Panc1 (cell line): Measurements from ENCODE around the gene FILIP1. TPM values are rescaled to one million over a fixed set of nuclear protein-coding genes. Genes with fewer than 3 reads are reported as not detected.

Source experiments
- ATAC-seq: fragments of 200-7000 bp; cut with Tn5 transposase; 2 replicates; pipeline ENCODE4 v1.9.1; 2020; ENCODE audit warnings: mild to moderate bottlenecking, moderate library complexity
- BruUV-seq: library from RNA; stranded (reverse); fragments of 400-500 nt; replicated peaks from 2 replicates; lab custom pipeline; 2021; lab: Mats Ljungman, UMichigan
- CTCF ChIA-PET: fragments of 300-600 bp; sonication (Branson Sonifier 250); formaldehyde crosslinking; loops from one replicate; lab custom pipeline; 2022; ENCODE audit warnings: antibody characterized with exemption; lab: Charles Lee
- POLR2A ChIA-PET: fragments of 300-600 bp; sonication (Branson Sonifier 250); formaldehyde crosslinking; loops from one replicate; lab custom pipeline; 2022; ENCODE audit warnings: antibody characterized with exemption; lab: Charles Lee
- DNase-seq: peaks from one replicate; pipeline ENCODE4 v3.0.0-alpha.2; 2010; ENCODE audit warnings: low read depth, low spot score
- H3K27ac ChIP-seq: 2 replicates; pipeline ENCODE4 v1.5.1; 2011; ENCODE audit warnings: mild to moderate bottlenecking, low read length, inconsistent platforms
- H3K27me3 ChIP-seq: fragments of 200-500 bp; sonication (Bioruptor generic); 2 replicates; pipeline ENCODE4 v1.6.0; 2014; ENCODE audit warnings: low read length, inconsistent platforms; ENCODE audit not compliant: control insufficient read depth, insufficient read depth
- H3K36me3 ChIP-seq: fragments of 200-500 bp; sonication (Bioruptor generic); 2 replicates; pipeline ENCODE4 v1.5.1; 2014; ENCODE audit warnings: inconsistent platforms, mild to moderate bottlenecking, low read length, moderate library complexity; ENCODE audit not compliant: control insufficient read depth, insufficient read depth
- H3K4me1 ChIP-seq: 2 replicates; pipeline ENCODE4 v1.5.1; 2011; ENCODE audit warnings: inconsistent platforms, mild to moderate bottlenecking, low read length, moderate library complexity; ENCODE audit not compliant: control insufficient read depth, insufficient read depth
- H3K4me3 ChIP-seq, 2 experiments: 2 replicates each; pipeline ENCODE4 v1.5.1; 2011 to 2012; ENCODE audit warnings: low read depth in 2 of 2, low read length in 2 of 2, mild to moderate bottlenecking in 2 of 2, inconsistent platforms in 1 of 2, moderate library complexity in 1 of 2
- H3K9me3 ChIP-seq: fragments of 200-500 bp; sonication (Bioruptor generic); 2 replicates; pipeline ENCODE4 v1.5.1; 2014; ENCODE audit warnings: low read depth, mild to moderate bottlenecking, inconsistent platforms, low read length, moderate library complexity; ENCODE audit not compliant: control insufficient read depth, insufficient read depth
- CTCF ChIP-seq: fragments of 450-650 bp; IDR thresholded peaks from 2 replicates; pipeline ENCODE4 v1.5.1; 2017; ENCODE audit warnings: mild to moderate bottlenecking
- POLR2AphosphoS5 ChIP-seq: IDR thresholded peaks from 2 replicates; pipeline ENCODE4 v1.6.1; 2012; ENCODE audit warnings: mild to moderate bottlenecking, low read depth, low read length, moderate library complexity
- REST ChIP-seq, 2 experiments: IDR thresholded peaks; 2 replicates each; pipeline ENCODE4 v1.6.1; 2011 to 2012; ENCODE audit warnings: low read depth in 2 of 2, control low read depth in 1 of 2, low read length in 1 of 2, mild to moderate bottlenecking in 1 of 2, moderate library complexity in 1 of 2; ENCODE audit not compliant: insufficient read depth in 1 of 2
- SIN3A ChIP-seq: IDR thresholded peaks from 2 replicates; pipeline ENCODE4 v1.6.1; 2012; ENCODE audit warnings: low read depth, mild to moderate bottlenecking, low read length, moderate library complexity, borderline replicate concordance; ENCODE audit not compliant: insufficient read depth
- TCF7L2 ChIP-seq: IDR thresholded peaks from 2 replicates; pipeline ENCODE4 v1.6.1; 2011; ENCODE audit warnings: mild to moderate bottlenecking, low read depth, low read length, inconsistent platforms
- in situ Hi-C: cut with HindIII; loops from 2 replicates; pipeline ENCODE4 v1.10.0; 2016; ENCODE audit warnings: low sequenced_read_pairs, low pct_unique_long_range_greater_than_20kb
- intact Hi-C: fragments of 100-400 bp; cut with micrococcal nuclease; formaldehyde crosslinking; loops from one replicate; pipeline ENCODE4 v1.10.0; 2022; ENCODE audit not compliant: unreplicated experiment
- total RNA-seq: library from RNA; stranded (reverse); gene quantifications from one replicate; pipeline ENCODE4 v1.2.1, GENCODE V29; 2021; ENCODE audit not compliant: unreplicated experiment

FILIP1 gene
- total RNA-seq, 1 experiment from 2014 or later = 0.26 TPM

DNA sequence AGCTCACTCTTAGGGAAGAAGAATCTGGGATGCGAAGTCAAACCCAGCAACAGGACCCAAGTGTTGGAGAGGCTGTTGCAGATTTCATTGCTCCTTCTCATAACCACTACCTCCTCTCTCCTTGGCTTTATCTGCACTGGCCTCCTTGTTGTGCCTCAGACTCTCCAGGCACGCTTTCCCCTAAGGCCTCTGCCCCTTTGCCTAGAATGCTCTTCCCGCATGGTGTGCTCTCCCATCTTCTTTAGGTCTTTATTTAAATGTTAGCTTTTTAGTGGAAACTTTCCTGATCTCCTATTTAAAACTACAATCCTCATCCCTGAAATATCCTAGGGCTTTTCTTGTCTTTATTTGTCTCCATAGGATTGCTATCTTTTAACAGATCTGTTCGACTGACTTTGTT is 114.1 kb downstream of the FILIP1 start:
- CTCF ChIA-PET = no interaction called here
- no peak overlapping the region for H3K27ac ChIP-seq
- H3K27me3 ChIP-seq = no peaks in the 10 kb centered on the region; the same call in 1 of the 2 replicates
- intact Hi-C loops = no loop called here
- no peak overlapping the region for H3K4me3 ChIP-seq
- DNase-seq (no peak), ATAC-seq (no peak)
- H3K9me3 ChIP-seq = no peaks in the 10 kb centered on the region
- TF ChIP-seq SIN3A = no peak
- no peak for TF ChIP-seq POLR2AphosphoS5
- TF ChIP-seq CTCF = no peak
- no peak for TF ChIP-seq TCF7L2
- TF ChIP-seq REST (IDR thresholded peaks at IDR 0.05; ENCODE audit: insufficient read depth in 1 of 2, low read depth in 2 of 2, low read length in 1 of 2) = no peak
- in situ Hi-C loops = no loop called here
- H3K36me3 ChIP-seq = no peaks in the 10 kb centered on the region
- POLR2A ChIA-PET = no interaction called here
- H3K4me1 ChIP-seq = no peaks in the 10 kb centered on the region
- BruUV-seq = no TSS peak

GRCh38 chr6:75378101-75378500 is 115.5 kb downstream of the FILIP1 start:
- H3K27ac ChIP-seq = no peak overlapping the region
- DNase-seq (no peak), ATAC-seq (no peak)
- POLR2A ChIA-PET = no interaction called here
- no peaks in the 10 kb centered on the region for H3K9me3 ChIP-seq
- H3K27me3 ChIP-seq = no peaks in the 10 kb centered on the region; the same call in 1 of the 2 replicates
- H3K36me3 ChIP-seq = no peaks in the 10 kb centered on the region
- in situ Hi-C loops = no loop called here
- H3K4me1 ChIP-seq = no peaks in the 10 kb centered on the region
- TF ChIP-seq REST (IDR thresholded peaks at IDR 0.05; ENCODE audit: insufficient read depth in 1 of 2, low read depth in 2 of 2, low read length in 1 of 2) (no peak), POLR2AphosphoS5 (no peak), TCF7L2 (no peak), SIN3A (no peak), CTCF (no peak)
- BruUV-seq = no TSS peak
- CTCF ChIA-PET = no interaction called here
- H3K4me3 ChIP-seq = no peak overlapping the region
- intact Hi-C loops = no loop called here
